ENCODE results near the gene OTC.

Gene OTC

GRCh38 chrX:38357747-38358673 lies 5.6 kb downstream of the OTC start:
- no peak for DNase-seq

- DNase-seq, result no peak
Observed at GRCh38 chrX:38363046-38363445, 10.6 kb downstream of the OTC start.

- DNase-seq, result no peak
Observed at GRCh38 chrX:38365954-38366353, 13.6 kb downstream of the OTC start.

GRCh38 chrX:38368774-38369173 lies 16.4 kb downstream of the OTC start:
- no peak for DNase-seq

GRCh38 chrX:38371641-38372040 lies 19.2 kb downstream of the OTC start:
- DNase-seq, result no peak

- DNase-seq, result no peak
Observed at GRCh38 chrX:38374431-38374830, 22.0 kb downstream of the OTC start.

- DNase-seq, result no peak
Observed at GRCh38 chrX:38375891-38376290, 23.5 kb downstream of the OTC start.

- DNase-seq, result no peak
Observed at GRCh38 chrX:38376747-38377146, 24.3 kb downstream of the OTC start.

GRCh38 chrX:38379088-38379487 lies 26.7 kb downstream of the OTC start:
- DNase-seq, result no peak

- peak in 1 of 14 donors; percentile 34 for DNase-seq
Observed at GRCh38 chrX:38382663-38383062, 30.3 kb downstream of the OTC start.

- no peak for DNase-seq
Observed at GRCh38 chrX:38400389-38400910, 48.0 kb downstream of the OTC start.

- no peak for DNase-seq
Observed at GRCh38 chrX:38402118-38402517, 49.7 kb downstream of the OTC start.

- DNase-seq, result no peak
Observed at GRCh38 chrX:38403834-38404233, 51.4 kb downstream of the OTC start.

GRCh38 chrX:38407126-38407525 lies 54.7 kb downstream of the OTC start:
- no peak for DNase-seq

GRCh38 chrX:38409289-38409688 lies 56.9 kb downstream of the OTC start:
- no peak for DNase-seq

GRCh38 chrX:38426785-38427184 lies 74.4 kb downstream of the OTC start:
- no peak for DNase-seq

- no peak for DNase-seq
Observed at GRCh38 chrX:38431525-38431924, 79.1 kb downstream of the OTC start.

- DNase-seq, result no peak
Observed at GRCh38 chrX:38435130-38435529, 82.7 kb downstream of the OTC start.

GRCh38 chrX:38437093-38437492 lies 84.7 kb downstream of the OTC start:
- DNase-seq, result no peak

- DNase-seq, result no peak
Observed at GRCh38 chrX:38438321-38438720, 85.9 kb downstream of the OTC start.

- DNase-seq, result no peak
Observed at GRCh38 chrX:38452603-38453002, 100.2 kb downstream of the OTC start.

GRCh38 chrX:38458071-38458470 lies 105.7 kb downstream of the OTC start:
- DNase-seq, result peak in 1 of 14 donors; percentile 18

- DNase-seq, result no peak
Observed at GRCh38 chrX:38462257-38462656, 109.9 kb downstream of the OTC start.

GRCh38 chrX:38465686-38466085 lies 113.3 kb downstream of the OTC start:
- DNase-seq, result no peak
